ENCODE results near the gene MTHFR.

Gene MTHFR

DNA sequence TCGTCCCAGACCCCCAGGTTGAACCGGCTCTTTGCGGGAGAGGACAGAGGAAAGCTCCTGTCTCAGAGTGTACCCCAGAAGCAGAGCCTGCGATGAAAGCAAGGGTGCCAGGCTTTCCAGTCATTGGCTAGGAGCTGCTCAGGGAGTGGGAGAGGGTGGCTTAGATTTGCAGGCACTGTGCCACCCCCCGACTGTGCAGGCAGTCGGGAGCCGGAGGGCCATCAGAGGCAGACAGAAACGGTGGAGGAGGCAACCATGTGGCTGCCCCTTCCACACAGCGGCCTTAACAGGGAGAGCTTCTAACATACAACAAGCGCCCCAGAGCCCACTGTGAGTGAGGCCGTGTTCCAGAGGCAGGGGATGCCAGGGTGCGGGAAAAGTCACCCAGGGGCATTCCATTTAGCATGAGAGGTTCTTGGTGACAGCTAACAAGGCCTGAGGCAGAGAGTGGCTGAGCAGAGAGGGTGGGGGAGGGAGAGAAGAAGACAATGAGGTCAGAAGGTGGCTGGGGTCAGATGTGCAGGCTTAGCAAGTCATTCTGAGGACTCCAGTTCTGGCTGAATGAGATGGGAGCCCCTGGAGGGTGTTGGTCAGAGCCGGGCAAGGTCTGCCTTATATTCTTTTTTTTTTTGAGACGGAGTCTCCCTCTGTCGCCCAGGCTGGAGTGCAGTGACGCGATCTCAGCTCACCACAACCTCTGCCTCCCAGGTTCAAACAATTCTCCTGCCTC lies 53.2 kb downstream of the MTHFR start:
- DNase-seq, result no peak

DNA sequence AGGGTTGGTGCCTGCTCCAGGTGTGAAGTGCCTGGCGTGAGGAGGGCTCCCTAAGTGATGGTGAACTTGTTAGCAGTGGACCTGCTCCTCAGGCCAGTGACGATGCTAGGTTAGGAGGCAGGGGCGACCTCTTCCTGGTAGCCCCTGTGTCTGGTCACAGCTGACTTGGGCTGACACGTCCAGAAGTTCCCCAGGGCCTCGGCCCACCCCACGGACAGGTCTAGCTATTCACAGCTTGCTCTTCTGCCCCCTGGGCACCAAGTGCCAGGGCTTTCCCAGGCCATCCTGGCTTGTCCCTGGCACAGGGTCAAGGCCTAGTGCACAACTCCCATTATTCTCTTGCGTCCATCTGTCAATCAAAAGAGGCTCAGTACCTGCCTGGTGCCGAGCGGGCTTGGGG lies 54.7 kb downstream of the MTHFR start:
- no peak for DNase-seq

DNA sequence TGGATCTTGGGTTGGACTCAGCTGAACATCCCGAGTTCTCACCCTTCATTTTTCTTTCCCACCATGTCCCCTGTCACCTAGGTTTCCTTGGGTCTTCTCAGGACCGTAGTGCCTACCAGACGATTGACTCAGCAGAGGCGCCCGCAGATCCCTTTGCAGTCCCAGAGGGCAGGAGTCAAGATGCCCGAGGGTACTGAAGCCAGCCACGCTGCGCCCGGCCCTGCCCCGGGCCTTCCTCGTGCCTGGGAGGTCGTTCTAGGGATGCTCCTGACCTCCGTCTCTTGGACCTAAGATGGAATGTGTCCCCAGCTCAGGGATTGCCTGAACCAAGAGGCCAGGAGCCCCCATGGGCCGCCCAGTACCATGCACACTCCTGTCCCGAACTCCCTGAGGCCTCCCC lies 55.8 kb downstream of the MTHFR start:
- no peak for DNase-seq

DNA sequence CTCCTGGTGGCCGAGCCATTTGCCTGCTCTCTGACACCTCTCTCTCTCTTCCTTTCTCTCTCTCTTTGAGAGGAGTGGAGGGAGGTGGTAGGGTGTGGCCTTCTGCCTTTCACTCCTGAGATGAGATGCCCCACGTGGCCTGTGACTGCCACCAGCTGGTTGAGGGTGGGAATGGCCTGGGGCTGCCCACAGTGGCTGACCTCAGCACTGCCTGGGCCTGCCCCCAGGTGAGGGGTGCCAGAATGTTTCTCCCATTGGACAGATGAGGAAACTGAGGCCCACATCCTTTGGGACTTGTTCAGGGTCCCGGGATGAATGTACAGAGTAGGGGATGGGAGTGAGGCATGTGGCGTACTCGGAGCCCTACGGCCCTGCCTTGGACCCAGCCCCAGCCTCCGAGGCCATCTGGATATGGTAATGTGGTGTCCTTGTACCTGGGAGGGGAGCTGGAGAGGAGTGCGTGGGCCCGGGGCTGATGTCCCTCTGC lies 56.5 kb downstream of the MTHFR start:
- DNase-seq, result peak; percentile 80

DNA sequence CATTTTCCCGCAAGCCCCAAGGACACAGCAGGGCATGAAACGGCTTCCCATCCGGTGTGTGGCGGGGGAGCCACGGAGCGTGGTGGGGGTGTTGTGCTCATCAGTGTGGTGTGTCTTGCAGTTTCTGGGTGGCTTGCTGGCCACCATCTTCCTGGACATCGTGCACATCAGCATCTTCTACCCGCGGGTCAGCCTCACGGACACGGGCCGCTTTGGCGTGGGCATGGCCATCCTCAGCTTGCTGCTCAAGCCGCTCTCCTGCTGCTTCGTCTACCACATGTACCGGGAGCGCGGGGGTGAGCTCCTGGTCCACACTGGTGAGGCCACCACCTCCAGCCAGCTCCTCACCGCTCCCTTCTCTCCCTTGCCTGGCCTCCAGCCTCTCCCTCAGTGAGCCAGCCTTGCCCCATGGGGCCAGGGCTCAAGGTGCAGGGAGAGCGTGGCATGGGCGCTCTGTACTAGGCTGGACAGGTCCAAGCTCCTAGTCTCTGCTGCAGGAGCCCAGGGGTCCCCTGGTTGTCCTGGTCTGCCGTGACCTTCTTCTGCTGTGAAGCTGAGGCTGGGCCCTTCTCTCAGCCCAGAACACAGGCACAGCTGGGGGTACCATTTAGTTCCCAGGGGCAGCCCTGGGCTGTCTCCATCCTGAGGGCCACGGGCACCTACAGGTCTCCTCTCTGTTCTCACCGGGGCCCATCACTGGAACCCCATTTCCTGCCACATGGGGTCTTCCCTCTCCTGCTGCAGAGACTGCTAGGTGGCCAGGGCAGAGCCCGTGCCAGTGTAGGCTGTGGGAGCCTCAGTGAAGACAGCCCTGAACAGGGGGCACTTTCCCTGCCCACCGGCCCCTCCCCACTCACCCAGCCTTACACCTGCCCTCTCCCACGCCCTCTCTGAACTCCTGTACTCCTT lies 57.2 kb downstream of the MTHFR start:
- DNase-seq, result no peak

DNA sequence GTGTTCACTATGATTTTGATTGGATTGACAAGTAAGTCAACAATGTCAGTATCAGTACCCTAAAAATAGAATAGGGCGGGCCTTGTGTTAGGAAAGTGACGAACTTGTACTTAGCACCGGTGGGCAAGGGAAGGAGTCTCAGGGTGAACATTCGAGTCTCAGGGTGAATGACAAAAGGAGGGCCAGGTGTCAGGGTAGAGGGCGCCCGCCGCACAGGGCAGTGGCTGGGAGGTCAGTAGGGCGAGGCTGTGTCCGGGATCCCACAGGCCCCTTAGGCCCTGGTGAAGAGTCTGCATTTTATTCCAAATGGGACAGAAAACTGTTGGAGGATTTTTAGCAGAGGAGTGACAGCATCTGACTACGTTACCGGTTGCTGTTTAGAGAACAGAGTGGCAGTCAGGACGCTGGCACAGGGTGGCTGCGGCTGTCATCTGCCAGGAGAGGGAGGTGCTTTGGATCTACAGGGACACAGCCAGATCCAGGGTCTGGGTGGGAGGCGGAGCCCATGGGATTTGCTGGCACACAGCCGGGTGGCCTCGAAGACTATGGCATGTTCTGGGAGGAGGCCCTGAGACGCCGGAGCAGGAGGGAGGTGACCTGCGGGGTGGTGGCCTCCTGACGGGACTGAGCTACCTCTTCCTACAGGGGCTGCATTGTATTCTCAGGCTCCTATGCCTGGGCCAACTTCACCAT lies 58.8 kb downstream of the MTHFR start:
- no peak for DNase-seq

DNA sequence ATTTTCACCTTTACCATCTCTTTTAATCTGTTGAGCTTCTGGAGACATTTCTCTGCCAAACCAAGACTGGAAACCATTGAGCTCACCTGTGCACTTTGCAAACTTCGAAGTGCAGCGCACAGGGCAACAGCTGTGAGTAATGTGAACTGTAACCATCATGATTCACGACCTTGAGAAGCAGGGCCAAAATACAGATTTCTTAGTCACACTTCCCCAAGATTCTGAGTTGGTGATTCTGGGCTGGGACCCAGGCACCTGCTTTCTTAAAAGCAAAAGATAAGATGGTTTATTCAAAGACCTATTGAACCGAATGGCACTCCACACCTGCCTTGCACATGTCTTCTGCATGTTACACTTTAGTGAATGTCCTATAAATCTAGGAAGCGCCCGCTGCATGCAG lies 59.7 kb downstream of the MTHFR start:
- DNase-seq, result no peak

DNA sequence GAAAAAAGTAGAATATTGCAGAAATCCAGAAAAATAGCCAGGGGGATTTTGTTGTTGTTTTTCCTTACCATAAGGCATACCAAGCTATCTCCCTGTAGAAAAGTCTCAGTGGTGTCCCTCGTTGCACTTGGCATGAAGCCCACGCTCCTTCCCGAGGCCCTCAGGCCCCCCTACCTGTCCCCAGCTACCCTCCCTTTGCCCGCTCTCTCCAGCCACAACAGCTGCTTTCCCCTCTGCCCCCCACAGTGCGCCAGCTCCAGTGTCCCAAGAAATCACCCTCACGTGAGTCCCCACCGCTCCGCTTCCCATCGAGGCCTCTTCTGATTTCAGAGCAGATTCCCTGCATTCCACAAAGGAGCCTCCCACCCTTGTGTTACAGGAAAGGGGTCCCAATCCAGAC lies 61.5 kb downstream of the MTHFR start:
- DNase-seq, result no peak

DNA sequence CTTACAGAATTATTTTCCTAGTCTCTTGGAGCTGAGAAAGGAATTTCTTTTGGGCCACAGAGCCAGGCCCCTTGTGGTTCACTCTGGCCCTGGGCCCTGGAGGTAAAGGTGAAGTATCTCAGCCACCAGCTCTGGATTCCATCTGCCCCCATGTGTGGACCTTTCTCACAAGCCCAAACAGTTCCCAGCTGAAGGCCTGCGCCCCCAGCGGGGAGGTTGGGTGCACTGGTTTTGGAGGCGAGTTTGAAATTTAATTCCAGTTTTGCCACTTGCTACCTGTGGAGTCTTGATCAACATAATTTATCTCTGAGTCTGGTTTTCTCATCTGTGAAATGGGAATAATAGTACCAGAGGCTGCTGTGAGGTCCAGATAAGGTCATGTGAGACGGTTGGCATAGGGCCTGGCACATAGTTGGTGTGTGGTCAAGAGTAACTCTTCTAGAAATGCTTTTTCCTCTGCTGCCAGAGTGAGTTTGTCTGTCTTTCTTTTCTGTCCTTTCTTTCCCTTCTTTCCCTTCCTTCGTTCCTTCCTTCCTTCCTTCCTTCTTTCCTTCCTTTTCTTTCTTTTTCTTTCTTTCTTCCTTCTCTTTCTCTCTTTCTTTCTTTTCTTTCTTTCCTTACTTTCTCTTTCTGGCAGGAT lies 63.7 kb downstream of the MTHFR start:
- DNase-seq, result no peak

DNA sequence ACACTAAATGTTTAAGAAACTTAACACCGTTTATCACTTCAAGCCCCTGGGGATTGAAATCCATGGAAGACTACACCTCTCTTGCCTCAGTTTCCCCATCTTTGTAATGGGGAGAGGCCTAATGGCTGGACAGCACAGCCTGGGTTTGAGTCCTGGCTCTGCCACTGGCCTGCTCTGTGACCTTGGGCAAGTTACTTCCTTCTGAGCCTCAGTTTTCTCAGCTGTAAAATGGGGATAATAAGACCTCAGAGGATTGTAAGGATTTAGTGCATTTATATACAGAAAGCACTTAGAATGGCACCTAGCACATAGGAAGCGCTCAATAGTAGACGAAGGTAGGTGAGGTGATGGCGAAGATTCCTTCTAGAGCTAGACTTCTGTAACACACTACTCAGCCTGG lies 64.3 kb downstream of the MTHFR start:
- DNase-seq, result no peak

DNA sequence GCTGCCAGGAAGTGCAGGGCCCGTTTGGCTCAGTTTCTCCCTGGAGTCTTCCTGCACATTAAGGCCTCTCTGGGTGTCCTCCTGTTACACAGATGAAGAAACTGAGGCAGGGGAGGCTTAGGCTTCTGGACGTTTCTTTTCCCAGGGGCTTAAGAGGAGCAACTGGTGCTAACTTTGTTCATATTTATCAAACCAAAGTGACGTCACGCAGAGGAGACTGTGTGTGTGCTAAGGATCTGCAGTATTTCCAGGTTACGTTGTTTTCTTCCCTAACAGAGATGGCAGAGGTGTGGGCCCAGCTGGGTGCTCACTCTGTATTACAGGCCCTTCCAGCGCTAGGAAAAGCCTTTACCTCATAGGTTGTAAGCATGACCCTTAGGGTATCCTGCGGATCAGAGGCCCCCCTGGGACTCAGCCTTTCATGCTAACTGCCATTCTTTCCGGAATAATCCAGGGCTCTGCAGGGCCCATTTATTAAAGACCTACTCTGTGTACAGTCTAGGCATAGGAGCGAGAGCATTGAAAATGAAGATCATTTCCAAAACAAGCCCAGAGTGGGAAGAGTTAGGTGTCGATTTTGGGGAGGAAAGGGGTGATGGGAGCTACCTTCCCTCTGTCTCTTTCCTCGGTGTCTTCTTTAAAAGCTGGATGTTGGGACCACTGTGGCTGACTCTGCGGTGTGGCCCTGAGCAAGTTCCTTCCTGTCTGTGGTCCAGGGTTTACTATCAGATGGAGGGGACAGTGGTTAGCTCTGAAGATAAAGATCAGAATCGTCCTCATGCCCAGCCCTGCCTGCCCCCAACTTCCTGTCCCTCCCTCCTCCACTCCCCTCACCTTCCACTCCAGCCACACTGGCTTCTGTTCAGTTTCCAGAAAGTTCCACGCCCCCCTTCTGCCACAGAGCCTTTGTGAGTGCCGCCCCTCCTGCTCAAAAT lies 65.2 kb downstream of the MTHFR start:
- peak; percentile 67 for DNase-seq

DNA sequence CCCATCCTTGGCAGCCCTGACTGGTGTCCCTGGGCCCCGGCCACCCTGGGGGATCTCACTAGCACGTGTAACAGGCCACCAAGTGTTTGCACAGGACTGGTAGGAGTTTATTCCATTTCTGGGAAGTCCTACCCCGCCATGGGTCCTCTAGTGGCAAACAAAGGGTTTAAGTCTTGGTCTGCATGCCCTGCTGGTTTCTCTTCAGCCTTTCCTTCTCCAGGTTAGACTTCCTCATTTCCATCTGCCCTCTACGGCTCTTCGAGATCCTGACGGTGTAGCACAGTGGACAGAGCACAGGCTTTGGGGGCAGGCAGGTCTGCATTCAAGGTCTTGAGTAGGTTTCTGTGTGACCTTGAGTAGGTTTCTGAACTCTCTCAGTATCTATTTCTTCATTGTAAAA lies 67.0 kb downstream of the MTHFR start:
- peak; percentile 58 for DNase-seq

DNA sequence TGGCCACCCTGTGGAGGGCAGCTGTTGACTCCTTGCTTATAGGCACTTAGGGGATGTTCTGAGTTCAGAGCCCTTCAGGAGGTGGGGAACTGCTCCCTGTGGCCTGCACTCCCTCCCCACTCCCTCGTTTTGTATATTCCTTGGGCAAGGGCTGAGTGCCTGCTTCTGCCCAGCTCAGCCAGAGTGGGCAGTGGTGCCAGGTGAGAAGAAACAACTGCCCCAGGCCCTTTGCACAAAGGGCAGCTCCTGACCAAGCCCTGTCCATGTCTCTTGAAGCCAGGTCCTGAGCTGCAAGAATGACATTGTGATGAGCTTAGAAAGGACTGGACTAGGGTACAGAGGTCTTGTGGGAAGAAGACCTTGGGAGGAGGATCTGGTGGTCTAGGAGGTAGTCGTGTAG lies 67.7 kb downstream of the MTHFR start:
- DNase-seq, result peak; percentile 27

DNA sequence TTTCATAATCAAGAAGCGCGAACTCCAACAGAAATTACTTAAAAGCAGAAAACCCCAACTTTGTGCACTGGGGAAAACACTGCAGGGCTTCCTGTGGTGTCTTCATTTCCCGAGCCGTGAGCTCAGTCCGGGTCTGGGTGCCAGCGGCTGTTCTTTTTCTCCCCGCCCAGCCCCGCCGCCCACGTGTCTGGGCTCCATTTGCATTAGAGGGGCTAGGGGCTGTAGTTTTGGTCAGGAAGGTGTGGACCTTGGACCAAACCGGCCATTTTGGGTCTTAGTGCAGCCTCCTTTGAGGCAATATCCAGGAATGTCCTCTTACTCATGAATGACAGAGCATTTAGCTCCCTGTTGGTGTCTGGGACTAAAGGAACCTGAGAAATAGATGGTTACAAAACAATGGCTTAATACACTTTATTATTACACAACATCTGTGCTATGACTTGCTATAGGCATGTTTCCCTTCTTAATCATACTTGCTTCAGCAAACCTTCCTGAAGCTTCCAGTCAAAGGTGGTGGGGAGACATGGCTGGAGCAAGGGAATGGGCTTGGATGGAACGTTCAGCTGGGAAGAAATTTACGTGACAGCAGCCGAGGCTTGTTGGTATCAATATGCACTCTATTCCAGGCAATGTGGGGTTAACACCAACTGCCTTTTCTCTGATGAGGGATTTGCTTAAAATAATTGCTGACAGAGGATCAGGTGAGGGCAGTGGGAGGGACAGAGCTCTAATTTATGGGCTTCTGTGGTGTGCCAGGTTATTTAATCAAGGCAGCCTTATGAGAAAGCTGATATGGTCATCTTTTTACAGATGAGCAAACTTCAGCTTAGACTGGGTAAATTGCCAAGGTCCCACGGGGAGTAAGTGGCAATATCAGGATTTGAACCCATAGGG lies 68.8 kb downstream of the MTHFR start:
- DNase-seq, result peak; percentile 74

DNA sequence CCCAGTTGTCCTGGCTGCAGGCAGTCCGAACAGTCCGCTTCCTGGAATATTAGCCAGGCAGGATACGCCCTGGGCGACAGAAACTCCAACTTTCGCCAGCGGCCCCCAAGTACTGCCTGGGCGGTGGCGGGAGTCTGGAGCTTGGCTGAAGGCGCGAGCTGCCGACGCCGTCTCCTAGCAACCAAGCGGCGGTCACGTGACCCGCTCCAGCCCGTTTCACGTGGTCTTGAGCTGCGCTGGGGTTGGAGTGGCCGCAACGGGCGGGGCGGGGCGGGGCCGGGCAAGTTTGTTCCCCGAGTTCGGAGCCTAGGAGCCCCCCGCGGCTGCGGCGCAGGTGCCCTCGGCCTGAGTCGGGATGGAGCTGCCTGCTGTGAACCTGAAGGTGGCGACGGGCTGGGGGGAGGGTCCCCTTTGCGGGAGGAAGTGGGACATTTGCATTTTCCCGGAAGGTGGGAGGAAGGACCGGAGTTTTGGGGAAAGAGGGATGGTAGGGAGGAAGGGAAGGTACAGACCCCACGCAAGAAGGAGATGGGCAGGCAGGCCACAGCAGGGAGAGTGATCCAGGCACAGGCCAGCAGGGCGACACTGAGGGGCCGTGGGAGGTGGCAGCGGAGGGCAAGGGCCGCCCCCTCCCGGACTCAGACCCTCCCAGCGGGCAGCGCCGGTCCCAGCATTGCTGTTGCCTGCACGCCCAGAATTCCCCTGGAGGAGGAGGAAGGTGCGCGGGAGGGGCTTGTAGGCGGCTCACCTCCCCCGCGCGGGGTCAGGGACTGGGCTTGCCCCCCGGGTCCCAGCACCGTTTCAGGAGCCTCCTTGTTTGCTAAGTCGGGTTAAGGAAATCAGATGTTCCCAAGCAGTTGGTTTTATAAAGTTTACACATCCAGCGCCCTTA lies 69.7 kb downstream of the MTHFR start, which contains the start of gene AGTRAP:
AGTRAP (plus strand) TSS at position 283 of the 892 bp plus-strand sequence; CDS start at position 356, 73 bp downstream.
- peak; percentile 95 for DNase-seq
